ENCODE data around the gene IL3RA. TPM values are rescaled to one million over a fixed set of nuclear protein-coding genes. Genes with fewer than 3 reads are reported as not detected.

Gene IL3RA
- polyA plus RNA-seq, 4 donors, result 0.54 to 10.6 (median 7.1) TPM; not detected in 1

GRCh38 chrX:1417921-1418771 lies 81.6 kb downstream of the IL3RA start:
- H3K36me3 ChIP-seq (ENCODE audit: control insufficient read depth in 3 of 3, insufficient read depth in 2 of 3, low read depth in 1 of 3, low read length in 3 of 3), result peaks cover 0 to 52% (median 4%) of the 10 kb centered on the region in 3 donors
- peaks cover 0 to 33% of the 10 kb centered on the region in 2 donors for H3K9me3 ChIP-seq (ENCODE audit: control insufficient read depth in 2 of 2, insufficient read depth in 1 of 2, low read depth in 1 of 2, low read length in 1 of 2)
- no peaks in the 10 kb centered on the region for H3K4me1 ChIP-seq (ENCODE audit: control insufficient read depth in 3 of 3, insufficient read depth in 2 of 3, low read depth in 1 of 3, low read length in 2 of 3)
- DNase-seq (no peak), FAIRE-seq (no peak)
- H3K27me3 ChIP-seq (ENCODE audit: control insufficient read depth in 3 of 3, insufficient read depth in 3 of 3, low read length in 3 of 3), result no peaks in the 10 kb centered on the region
- WGBS, 3 donors, result 93 to 96% (median 93%) methylated on average over 19 to 20 of the region's 20 CpGs
- no peak overlapping the region for H3K4me3 ChIP-seq (ENCODE audit: low read depth in 1 of 3, low read length in 3 of 3)
- no peak overlapping the region for H3K27ac ChIP-seq (ENCODE audit: low read depth in 1 of 3, low read length in 2 of 3)

- WGBS, 3 donors, result 93 to 94% (median 93%) methylated on average over 29 of the region's 29 CpGs
- H3K27me3 ChIP-seq (ENCODE audit: control insufficient read depth in 3 of 3, insufficient read depth in 3 of 3, low read length in 3 of 3), result no peaks in the 10 kb centered on the region
- peaks cover 0 to 40% of the 10 kb centered on the region in 2 donors for H3K9me3 ChIP-seq (ENCODE audit: control insufficient read depth in 2 of 2, insufficient read depth in 1 of 2, low read depth in 1 of 2, low read length in 1 of 2)
- H3K36me3 ChIP-seq (ENCODE audit: control insufficient read depth in 3 of 3, insufficient read depth in 2 of 3, low read depth in 1 of 3, low read length in 3 of 3), result peaks cover 0 to 46% (median 2%) of the 10 kb centered on the region in 3 donors
- no peaks in the 10 kb centered on the region for H3K4me1 ChIP-seq (ENCODE audit: control insufficient read depth in 3 of 3, insufficient read depth in 2 of 3, low read depth in 1 of 3, low read length in 2 of 3)
- no peak overlapping the region for H3K27ac ChIP-seq (ENCODE audit: low read depth in 1 of 3, low read length in 2 of 3)
- FAIRE-seq, result no peak
- H3K4me3 ChIP-seq (ENCODE audit: low read depth in 1 of 3, low read length in 3 of 3), result no peak overlapping the region
- DNase-seq, result no peak
These were observed 82.4 kb downstream of the IL3RA start for GRCh38 chrX:1418901-1419544.

- 91 to 93% (median 92%) methylated on average over 18 to 19 of the region's 19 CpGs for WGBS, 3 donors
- H3K9me3 ChIP-seq (ENCODE audit: control insufficient read depth in 2 of 2, insufficient read depth in 1 of 2, low read depth in 1 of 2, low read length in 1 of 2), result peaks cover 0 to 42% of the 10 kb centered on the region in 2 donors
- no peak overlapping the region for H3K27ac ChIP-seq (ENCODE audit: low read depth in 1 of 3, low read length in 2 of 3)
- H3K4me1 ChIP-seq (ENCODE audit: control insufficient read depth in 3 of 3, insufficient read depth in 2 of 3, low read depth in 1 of 3, low read length in 2 of 3), result no peaks in the 10 kb centered on the region
- H3K27me3 ChIP-seq (ENCODE audit: control insufficient read depth in 3 of 3, insufficient read depth in 3 of 3, low read length in 3 of 3), result no peaks in the 10 kb centered on the region
- DNase-seq (no peak), FAIRE-seq (no peak)
- no peak overlapping the region for H3K4me3 ChIP-seq (ENCODE audit: low read depth in 1 of 3, low read length in 3 of 3)
- peaks cover 0 to 43% (median 2%) of the 10 kb centered on the region in 3 donors for H3K36me3 ChIP-seq (ENCODE audit: control insufficient read depth in 3 of 3, insufficient read depth in 2 of 3, low read depth in 1 of 3, low read length in 3 of 3)
These were observed 83.2 kb downstream of the IL3RA start for GRCh38 chrX:1419545-1420355.

- WGBS, 3 donors, result 65 to 77% (median 74%) methylated on average over 14 of the region's 14 CpGs
- no peaks in the 10 kb centered on the region for H3K27me3 ChIP-seq (ENCODE audit: control insufficient read depth in 3 of 3, insufficient read depth in 3 of 3, low read length in 3 of 3)
- no peak overlapping the region for H3K4me3 ChIP-seq (ENCODE audit: low read depth in 1 of 3, low read length in 3 of 3)
- peaks cover 0 to 46% (median 2%) of the 10 kb centered on the region in 3 donors for H3K36me3 ChIP-seq (ENCODE audit: control insufficient read depth in 3 of 3, insufficient read depth in 2 of 3, low read depth in 1 of 3, low read length in 3 of 3)
- no peak for DNase-seq
- H3K9me3 ChIP-seq (ENCODE audit: control insufficient read depth in 2 of 2, insufficient read depth in 1 of 2, low read depth in 1 of 2, low read length in 1 of 2), result peaks cover 0 to 42% of the 10 kb centered on the region in 2 donors
- no peak overlapping the region for H3K27ac ChIP-seq (ENCODE audit: low read depth in 1 of 3, low read length in 2 of 3)
- FAIRE-seq, result no peak
- no peaks in the 10 kb centered on the region for H3K4me1 ChIP-seq (ENCODE audit: control insufficient read depth in 3 of 3, insufficient read depth in 2 of 3, low read depth in 1 of 3, low read length in 2 of 3)
These were observed 83.8 kb downstream of the IL3RA start for GRCh38 chrX:1420371-1420770.

- no peak for FAIRE-seq
These were observed 85.0 kb downstream of the IL3RA start for GRCh38 chrX:1421433-1422134.

GRCh38 chrX:1422135-1422465 lies 85.5 kb downstream of the IL3RA start:
- DNase-seq, result no peak
- H3K27ac ChIP-seq (ENCODE audit: low read depth in 1 of 3, low read length in 2 of 3), result no peak overlapping the region
- WGBS, 3 donors, result 93 to 98% (median 96%) methylated on average over 4 of the region's 4 CpGs

More at GRCh38 chrX:1421433-1422134, 85.0 kb downstream of the IL3RA start:
- H3K27me3 ChIP-seq (ENCODE audit: control insufficient read depth in 3 of 3, insufficient read depth in 3 of 3, low read length in 3 of 3), result no peaks in the 10 kb centered on the region
- H3K4me3 ChIP-seq (ENCODE audit: low read depth in 1 of 3, low read length in 3 of 3), result no peak overlapping the region
- H3K4me1 ChIP-seq (ENCODE audit: control insufficient read depth in 3 of 3, insufficient read depth in 2 of 3, low read depth in 1 of 3, low read length in 2 of 3), result no peaks in the 10 kb centered on the region
- DNase-seq, result no peak
- peaks cover 0 to 47% (median 2%) of the 10 kb centered on the region in 3 donors for H3K36me3 ChIP-seq (ENCODE audit: control insufficient read depth in 3 of 3, insufficient read depth in 2 of 3, low read depth in 1 of 3, low read length in 3 of 3)
- 97 to 98% (median 97%) methylated on average over 19 of the region's 19 CpGs for WGBS, 3 donors
- H3K27ac ChIP-seq (ENCODE audit: low read depth in 1 of 3, low read length in 2 of 3), result no peak overlapping the region
- H3K9me3 ChIP-seq (ENCODE audit: control insufficient read depth in 2 of 2, insufficient read depth in 1 of 2, low read depth in 1 of 2, low read length in 1 of 2), result peaks cover 0 to 42% of the 10 kb centered on the region in 2 donors

GRCh38 chrX:1423215-1423614 lies 86.6 kb downstream of the IL3RA start:
- Histone ChIP-seq H3K27me3 (ENCODE audit: control insufficient read depth in 3 of 3, insufficient read depth in 3 of 3, low read length in 3 of 3) (no peaks in the 10 kb centered on the region), H3K36me3 (ENCODE audit: control insufficient read depth in 3 of 3, insufficient read depth in 2 of 3, low read depth in 1 of 3, low read length in 3 of 3) (peaks cover 0 to 42% (median 2%) of the 10 kb centered on the region in 3 donors), H3K9me3 (ENCODE audit: control insufficient read depth in 2 of 2, insufficient read depth in 1 of 2, low read depth in 1 of 2, low read length in 1 of 2) (peaks cover 0 to 46% of the 10 kb centered on the region in 2 donors), H3K27ac (ENCODE audit: low read depth in 1 of 3, low read length in 2 of 3) (no peak overlapping the region), H3K4me3 (ENCODE audit: low read depth in 1 of 3, low read length in 3 of 3) (no peak overlapping the region), H3K4me1 (ENCODE audit: control insufficient read depth in 3 of 3, insufficient read depth in 2 of 3, low read depth in 1 of 3, low read length in 2 of 3) (no peaks in the 10 kb centered on the region)
- WGBS, 3 donors, result 58 to 78% (median 75%) methylated on average over 2 of the region's 2 CpGs
- FAIRE-seq, result no peak
- DNase-seq, result no peak

More at GRCh38 chrX:1422135-1422465, 85.5 kb downstream of the IL3RA start:
- Histone ChIP-seq H3K9me3 (ENCODE audit: control insufficient read depth in 2 of 2, insufficient read depth in 1 of 2, low read depth in 1 of 2, low read length in 1 of 2) (peaks cover 0 to 42% of the 10 kb centered on the region in 2 donors), H3K36me3 (ENCODE audit: control insufficient read depth in 3 of 3, insufficient read depth in 2 of 3, low read depth in 1 of 3, low read length in 3 of 3) (peaks cover 0 to 44% (median 2%) of the 10 kb centered on the region in 3 donors), H3K4me1 (ENCODE audit: control insufficient read depth in 3 of 3, insufficient read depth in 2 of 3, low read depth in 1 of 3, low read length in 2 of 3) (no peaks in the 10 kb centered on the region), H3K27me3 (ENCODE audit: control insufficient read depth in 3 of 3, insufficient read depth in 3 of 3, low read length in 3 of 3) (no peaks in the 10 kb centered on the region), H3K4me3 (ENCODE audit: low read depth in 1 of 3, low read length in 3 of 3) (no peak overlapping the region)
- FAIRE-seq, result no peak
